ENCODE measurements around the gene WSB2. TPM values are rescaled to one million over a fixed set of nuclear protein-coding genes. Genes with fewer than 3 reads are reported as not detected.
A peak's percentile ranks its signal among the peaks of the same experiment; 100 is the strongest.

Gene WSB2
- total and polyA plus RNA-seq, 9 of the 15 experiments (the other 6 are each of a cell fraction or from before 2014, with no cell fraction given) = 31.4 to 77.6 (median 52.6) TPM

DNA sequence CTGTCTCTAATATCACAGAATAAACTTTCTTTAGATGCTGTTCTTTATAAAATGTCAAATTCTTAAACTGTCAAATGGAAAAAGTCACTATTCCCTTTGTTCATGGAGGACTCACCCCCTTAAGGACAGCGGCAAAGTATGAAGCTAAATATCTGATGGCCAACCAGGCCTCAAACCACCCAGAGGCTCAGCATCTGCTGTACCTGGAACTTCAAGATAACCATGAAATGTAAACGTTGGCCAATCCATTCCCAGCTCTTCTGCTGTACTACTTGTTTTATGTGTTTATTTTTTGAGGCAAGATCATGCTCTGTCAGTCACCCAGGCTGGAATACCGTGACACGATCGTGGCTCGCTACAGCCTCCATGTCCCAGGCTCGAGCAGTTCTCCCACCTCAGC, 28.8 kb downstream of the WSB2 start (continued):
- TF ChIP-seq, protein P1, sequence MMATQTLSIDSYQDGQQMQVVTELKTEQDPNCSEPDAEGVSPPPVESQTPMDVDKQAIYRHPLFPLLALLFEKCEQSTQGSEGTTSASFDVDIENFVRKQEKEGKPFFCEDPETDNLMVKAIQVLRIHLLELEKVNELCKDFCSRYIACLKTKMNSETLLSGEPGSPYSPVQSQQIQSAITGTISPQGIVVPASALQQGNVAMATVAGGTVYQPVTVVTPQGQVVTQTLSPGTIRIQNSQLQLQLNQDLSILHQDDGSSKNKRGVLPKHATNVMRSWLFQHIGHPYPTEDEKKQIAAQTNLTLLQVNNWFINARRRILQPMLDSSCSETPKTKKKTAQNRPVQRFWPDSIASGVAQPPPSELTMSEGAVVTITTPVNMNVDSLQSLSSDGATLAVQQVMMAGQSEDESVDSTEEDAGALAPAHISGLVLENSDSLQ (IDR thresholded peaks at IDR 0.05) = peak; percentile 59; the same call in 1 of the 2 replicates
- TF ChIP-seq, protein P2, sequence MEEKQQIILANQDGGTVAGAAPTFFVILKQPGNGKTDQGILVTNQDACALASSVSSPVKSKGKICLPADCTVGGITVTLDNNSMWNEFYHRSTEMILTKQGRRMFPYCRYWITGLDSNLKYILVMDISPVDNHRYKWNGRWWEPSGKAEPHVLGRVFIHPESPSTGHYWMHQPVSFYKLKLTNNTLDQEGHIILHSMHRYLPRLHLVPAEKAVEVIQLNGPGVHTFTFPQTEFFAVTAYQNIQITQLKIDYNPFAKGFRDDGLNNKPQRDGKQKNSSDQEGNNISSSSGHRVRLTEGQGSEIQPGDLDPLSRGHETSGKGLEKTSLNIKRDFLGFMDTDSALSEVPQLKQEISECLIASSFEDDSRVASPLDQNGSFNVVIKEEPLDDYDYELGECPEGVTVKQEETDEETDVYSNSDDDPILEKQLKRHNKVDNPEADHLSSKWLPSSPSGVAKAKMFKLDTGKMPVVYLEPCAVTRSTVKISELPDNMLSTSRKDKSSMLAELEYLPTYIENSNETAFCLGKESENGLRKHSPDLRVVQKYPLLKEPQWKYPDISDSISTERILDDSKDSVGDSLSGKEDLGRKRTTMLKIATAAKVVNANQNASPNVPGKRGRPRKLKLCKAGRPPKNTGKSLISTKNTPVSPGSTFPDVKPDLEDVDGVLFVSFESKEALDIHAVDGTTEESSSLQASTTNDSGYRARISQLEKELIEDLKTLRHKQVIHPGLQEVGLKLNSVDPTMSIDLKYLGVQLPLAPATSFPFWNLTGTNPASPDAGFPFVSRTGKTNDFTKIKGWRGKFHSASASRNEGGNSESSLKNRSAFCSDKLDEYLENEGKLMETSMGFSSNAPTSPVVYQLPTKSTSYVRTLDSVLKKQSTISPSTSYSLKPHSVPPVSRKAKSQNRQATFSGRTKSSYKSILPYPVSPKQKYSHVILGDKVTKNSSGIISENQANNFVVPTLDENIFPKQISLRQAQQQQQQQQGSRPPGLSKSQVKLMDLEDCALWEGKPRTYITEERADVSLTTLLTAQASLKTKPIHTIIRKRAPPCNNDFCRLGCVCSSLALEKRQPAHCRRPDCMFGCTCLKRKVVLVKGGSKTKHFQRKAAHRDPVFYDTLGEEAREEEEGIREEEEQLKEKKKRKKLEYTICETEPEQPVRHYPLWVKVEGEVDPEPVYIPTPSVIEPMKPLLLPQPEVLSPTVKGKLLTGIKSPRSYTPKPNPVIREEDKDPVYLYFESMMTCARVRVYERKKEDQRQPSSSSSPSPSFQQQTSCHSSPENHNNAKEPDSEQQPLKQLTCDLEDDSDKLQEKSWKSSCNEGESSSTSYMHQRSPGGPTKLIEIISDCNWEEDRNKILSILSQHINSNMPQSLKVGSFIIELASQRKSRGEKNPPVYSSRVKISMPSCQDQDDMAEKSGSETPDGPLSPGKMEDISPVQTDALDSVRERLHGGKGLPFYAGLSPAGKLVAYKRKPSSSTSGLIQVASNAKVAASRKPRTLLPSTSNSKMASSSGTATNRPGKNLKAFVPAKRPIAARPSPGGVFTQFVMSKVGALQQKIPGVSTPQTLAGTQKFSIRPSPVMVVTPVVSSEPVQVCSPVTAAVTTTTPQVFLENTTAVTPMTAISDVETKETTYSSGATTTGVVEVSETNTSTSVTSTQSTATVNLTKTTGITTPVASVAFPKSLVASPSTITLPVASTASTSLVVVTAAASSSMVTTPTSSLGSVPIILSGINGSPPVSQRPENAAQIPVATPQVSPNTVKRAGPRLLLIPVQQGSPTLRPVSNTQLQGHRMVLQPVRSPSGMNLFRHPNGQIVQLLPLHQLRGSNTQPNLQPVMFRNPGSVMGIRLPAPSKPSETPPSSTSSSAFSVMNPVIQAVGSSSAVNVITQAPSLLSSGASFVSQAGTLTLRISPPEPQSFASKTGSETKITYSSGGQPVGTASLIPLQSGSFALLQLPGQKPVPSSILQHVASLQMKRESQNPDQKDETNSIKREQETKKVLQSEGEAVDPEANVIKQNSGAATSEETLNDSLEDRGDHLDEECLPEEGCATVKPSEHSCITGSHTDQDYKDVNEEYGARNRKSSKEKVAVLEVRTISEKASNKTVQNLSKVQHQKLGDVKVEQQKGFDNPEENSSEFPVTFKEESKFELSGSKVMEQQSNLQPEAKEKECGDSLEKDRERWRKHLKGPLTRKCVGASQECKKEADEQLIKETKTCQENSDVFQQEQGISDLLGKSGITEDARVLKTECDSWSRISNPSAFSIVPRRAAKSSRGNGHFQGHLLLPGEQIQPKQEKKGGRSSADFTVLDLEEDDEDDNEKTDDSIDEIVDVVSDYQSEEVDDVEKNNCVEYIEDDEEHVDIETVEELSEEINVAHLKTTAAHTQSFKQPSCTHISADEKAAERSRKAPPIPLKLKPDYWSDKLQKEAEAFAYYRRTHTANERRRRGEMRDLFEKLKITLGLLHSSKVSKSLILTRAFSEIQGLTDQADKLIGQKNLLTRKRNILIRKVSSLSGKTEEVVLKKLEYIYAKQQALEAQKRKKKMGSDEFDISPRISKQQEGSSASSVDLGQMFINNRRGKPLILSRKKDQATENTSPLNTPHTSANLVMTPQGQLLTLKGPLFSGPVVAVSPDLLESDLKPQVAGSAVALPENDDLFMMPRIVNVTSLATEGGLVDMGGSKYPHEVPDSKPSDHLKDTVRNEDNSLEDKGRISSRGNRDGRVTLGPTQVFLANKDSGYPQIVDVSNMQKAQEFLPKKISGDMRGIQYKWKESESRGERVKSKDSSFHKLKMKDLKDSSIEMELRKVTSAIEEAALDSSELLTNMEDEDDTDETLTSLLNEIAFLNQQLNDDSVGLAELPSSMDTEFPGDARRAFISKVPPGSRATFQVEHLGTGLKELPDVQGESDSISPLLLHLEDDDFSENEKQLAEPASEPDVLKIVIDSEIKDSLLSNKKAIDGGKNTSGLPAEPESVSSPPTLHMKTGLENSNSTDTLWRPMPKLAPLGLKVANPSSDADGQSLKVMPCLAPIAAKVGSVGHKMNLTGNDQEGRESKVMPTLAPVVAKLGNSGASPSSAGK (IDR thresholded peaks at IDR 0.05) = peak; percentile 34; the same call in 1 of the 2 replicates
- TF ChIP-seq TCF3 (CRISPR knock-in tag; IDR thresholded peaks at IDR 0.05) (peak; percentile 72), TBL1XR1 (IDR thresholded peaks at IDR 0.05; ENCODE audit: low read length in 2 of 2) (no peak), TAL1 (IDR thresholded peaks at IDR 0.05) (0 out of 2 replicates have a peak, but pooled peaks have one; percentile 34), L3MBTL2 (IDR thresholded peaks at IDR 0.05) (peak; percentile 78), CBFA2T2 (conservative IDR thresholded peaks at IDR 0.05) (no peak), POLR2A (conservative IDR thresholded peaks at IDR 0.05) (peak; percentile 34; the same call in 1 of the 2 replicates)

Measured in K562 (cell line).